AG09309 (cell line): ENCODE results near the gene SHISA6.

Source experiments
- DNase-seq: peaks from one replicate; pipeline ENCODE4 v3.0.0-alpha.2; 2010; ENCODE audit warnings: low read depth
- H3K4me3 ChIP-seq: 2 replicates; pipeline ENCODE4 v1.5.1; 2011; ENCODE audit warnings: mild to moderate bottlenecking, low read depth, low read length, moderate library complexity; ENCODE audit not compliant: control insufficient read depth
- TF ChIP-seq, protein P1 (sequence below): IDR thresholded peaks from 2 replicates; pipeline ENCODE4 v1.5.1; 2011; ENCODE audit warnings: mild to moderate bottlenecking, low read depth, low read length, inconsistent platforms; ENCODE audit not compliant: insufficient read depth, control insufficient read depth; ENCODE audit errors: missing control alignments

The SHISA6 gene

GRCh38 chr17:11582217-11582616 is 341.2 kb downstream of the SHISA6 start:
- TF ChIP-seq, protein P1, sequence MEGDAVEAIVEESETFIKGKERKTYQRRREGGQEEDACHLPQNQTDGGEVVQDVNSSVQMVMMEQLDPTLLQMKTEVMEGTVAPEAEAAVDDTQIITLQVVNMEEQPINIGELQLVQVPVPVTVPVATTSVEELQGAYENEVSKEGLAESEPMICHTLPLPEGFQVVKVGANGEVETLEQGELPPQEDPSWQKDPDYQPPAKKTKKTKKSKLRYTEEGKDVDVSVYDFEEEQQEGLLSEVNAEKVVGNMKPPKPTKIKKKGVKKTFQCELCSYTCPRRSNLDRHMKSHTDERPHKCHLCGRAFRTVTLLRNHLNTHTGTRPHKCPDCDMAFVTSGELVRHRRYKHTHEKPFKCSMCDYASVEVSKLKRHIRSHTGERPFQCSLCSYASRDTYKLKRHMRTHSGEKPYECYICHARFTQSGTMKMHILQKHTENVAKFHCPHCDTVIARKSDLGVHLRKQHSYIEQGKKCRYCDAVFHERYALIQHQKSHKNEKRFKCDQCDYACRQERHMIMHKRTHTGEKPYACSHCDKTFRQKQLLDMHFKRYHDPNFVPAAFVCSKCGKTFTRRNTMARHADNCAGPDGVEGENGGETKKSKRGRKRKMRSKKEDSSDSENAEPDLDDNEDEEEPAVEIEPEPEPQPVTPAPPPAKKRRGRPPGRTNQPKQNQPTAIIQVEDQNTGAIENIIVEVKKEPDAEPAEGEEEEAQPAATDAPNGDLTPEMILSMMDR, result no peak
- no peak for DNase-seq
- no peak overlapping the region for H3K4me3 ChIP-seq

DNA sequence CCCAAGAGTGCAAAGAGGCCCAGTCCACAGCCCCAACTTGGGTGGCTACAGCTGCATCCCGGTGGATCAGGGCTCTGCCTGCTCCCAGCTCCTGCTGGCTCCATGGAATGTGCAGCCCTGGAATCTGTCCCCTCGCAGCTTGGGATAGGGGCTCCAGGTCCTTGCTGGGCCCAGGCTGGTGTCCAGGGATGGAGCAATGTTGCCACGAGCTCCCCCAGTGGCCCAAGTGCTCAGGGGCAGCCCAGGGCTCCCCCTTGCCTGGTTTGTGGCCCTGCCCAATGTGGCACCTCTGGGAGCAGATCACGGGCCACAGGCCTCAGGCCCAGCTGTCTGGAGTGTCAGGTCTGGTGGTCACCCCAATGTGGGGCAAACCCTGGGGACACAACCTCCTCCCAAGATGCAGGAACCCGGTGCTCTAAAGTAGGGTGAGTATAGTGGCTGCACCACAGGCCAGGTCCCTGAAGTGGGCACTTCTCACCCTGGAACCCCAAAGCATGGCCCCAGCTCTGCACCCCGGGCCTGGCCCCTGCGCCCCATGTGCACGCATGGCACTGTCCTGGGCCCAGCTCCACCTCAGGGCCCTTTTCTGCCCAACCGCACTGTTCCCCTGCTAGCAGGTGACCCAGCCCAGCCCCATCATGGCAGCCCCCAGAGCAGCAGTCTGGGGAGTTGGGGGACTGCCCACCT is 342.4 kb downstream of the SHISA6 start:
- DNase-seq, result no peak
- TF ChIP-seq, protein P1, result no peak

DNA sequence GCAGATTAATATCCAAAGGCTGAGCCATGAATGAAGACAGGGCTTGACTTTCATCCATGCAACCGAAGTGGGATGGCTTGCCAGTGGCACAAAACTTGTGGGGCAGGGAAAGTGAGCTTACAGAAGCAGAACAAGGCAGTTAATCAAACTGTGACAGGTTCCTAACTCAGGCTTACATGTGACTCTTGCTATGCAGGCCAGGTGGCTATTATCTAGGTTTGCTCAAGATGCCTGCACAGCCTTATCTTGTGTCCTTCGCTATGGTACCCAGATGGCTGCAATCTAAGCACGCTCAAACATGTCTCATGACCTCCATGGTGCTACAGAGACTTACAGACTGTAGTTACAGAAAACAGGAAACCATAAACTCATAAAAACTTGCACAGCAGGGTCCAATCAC is 348.7 kb downstream of the SHISA6 start:
- H3K4me3 ChIP-seq, result no peak overlapping the region
- no peak for DNase-seq
- TF ChIP-seq, protein P1, result no peak

More for the DNA sequence above, 342.4 kb downstream of the SHISA6 start:
- H3K4me3 ChIP-seq, result no peak overlapping the region

DNA sequence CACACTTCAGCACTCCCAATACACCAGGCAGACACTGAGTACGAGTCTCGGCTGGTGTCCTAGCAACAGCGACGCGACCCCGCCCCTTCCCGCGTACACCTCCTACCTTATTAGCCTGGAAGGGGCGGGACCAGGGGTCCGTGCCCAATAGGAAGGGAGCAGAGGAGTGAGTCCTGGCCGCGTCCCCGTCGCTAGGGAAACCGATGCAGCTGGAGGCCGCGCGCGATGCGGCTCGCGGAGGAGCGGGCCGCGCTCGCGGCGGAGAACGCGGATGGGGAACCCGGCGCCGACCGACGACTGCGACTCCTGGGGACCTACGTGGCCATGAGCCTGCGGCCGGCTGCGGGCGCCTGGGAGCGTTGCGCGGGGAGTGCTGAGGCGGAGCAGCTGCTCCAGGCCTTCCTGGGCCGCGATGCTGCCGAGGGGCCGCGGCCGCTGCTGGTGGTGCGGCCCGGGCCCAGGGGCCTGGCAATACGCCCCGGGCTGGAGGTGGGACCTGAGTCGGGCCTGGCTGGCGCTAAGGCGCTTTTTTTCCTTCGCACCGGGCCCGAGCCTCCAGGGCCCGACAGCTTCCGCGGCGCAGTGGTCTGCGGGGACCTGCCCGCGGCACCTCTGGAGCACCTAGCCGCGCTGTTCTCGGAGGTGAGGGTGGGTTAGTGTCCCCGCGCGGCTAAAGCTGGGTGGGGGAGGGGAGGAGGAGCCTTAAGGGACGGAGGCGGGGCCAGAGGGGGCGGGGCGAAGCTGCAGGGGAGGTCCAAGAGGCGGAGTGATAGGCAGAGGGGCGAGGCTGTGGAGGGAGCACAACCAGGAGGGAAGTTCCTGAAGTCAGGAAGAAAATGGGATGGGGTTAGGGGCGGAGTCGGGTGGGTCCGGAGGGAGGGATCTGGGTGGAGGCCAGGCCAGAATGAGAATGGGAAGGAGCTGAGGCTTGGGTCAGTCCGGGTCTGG is 357.5 kb downstream of the SHISA6 start, which contains the start of gene DNAH9:
TSS of gene DNAH9 (plus strand) at position 197 of the 948 bp plus-strand sequence. CDS start at position 226, 29 bp downstream.
- TF ChIP-seq, protein P1, result no peak
- H3K4me3 ChIP-seq, result no peak within 1 kb of the TSS
- DNase-seq, result no peak

DNA sequence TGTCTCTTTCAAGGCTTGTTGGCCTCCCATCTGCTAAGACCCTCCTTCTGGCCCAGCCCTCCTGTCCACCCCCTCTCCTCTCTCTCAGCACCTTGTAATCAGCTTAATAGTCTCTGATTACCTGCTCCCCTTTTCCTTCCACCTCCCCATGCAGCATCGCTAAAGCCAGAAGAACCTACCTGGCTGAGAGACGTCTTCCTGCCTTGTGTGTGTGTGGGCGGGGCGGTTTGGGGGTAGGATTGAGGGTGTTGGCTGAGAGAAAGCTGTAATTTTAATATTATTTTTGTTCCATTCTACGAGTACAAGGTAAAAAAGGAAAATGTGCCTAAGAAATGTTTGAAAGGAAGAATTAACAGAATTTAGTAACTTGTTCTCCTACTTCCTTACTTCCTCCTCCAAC is 360.6 kb downstream of the SHISA6 start:
- DNase-seq, result no peak
- no peak overlapping the region for H3K4me3 ChIP-seq
- TF ChIP-seq, protein P1, result no peak

DNA sequence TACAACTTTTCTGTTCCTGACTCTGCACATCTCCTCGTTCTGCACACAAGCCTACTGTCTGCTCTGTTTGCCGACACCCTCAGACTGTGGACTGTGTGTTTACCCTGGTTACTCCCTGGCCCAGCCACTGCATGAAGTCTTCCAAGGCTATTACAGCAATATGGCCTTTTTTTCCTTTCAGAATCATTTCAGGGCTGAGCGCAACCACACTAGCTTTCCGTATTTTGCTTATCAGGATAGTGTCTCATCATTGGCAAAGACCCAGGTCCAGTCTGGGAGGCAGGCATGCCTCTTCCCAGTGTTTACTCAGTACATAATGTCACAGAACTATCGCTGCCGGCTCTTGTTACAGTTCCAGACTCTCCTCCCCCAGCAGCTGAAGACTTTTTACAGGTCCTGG is 367.4 kb downstream of the SHISA6 start:
- DNase-seq, result no peak
- no peak overlapping the region for H3K4me3 ChIP-seq
- TF ChIP-seq, protein P1, result no peak
